DMS114 treated with DMSO at 0.1 percent for 48 hours (cell line): ENCODE data around the gene JAK3.

Experiments
- DNase-seq: peaks from one replicate; lab custom pipeline; 2025; ENCODE audit not compliant: unreplicated experiment; lab: John Stamatoyannopoulos, UW

The JAK3 gene

GRCh38 chr19:17866312-17866963 is 18.7 kb upstream of the JAK3 start:
- DNase-seq, result no peak

GRCh38 chr19:17865364-17866311 is 17.9 kb upstream of the JAK3 start:
- no peak for DNase-seq

- DNase-seq, result no peak
Observed at GRCh38 chr19:17863520-17864182, 15.9 kb upstream of the JAK3 start.

- DNase-seq, result no peak
Observed at GRCh38 chr19:17862711-17863519, 15.1 kb upstream of the JAK3 start.

GRCh38 chr19:17861542-17862402 is 14.0 kb upstream of the JAK3 start:
- no peak for DNase-seq

GRCh38 chr19:17860993-17861360 is 13.2 kb upstream of the JAK3 start:
- DNase-seq, result no peak

GRCh38 chr19:17860331-17860992 is 12.7 kb upstream of the JAK3 start:
- no peak for DNase-seq

GRCh38 chr19:17859533-17860330 is 11.9 kb upstream of the JAK3 start, which contains the start of gene RPL18A:
Gene RPL18A (plus strand): TSS chr19:17859910. CDS start chr19:17859957, 47 bp downstream.
- DNase-seq, result peak; percentile 99

- peak; percentile 50 for DNase-seq
Observed at GRCh38 chr19:17855280-17856152, 7.7 kb upstream of the JAK3 start.

GRCh38 chr19:17854061-17854460 is 6.3 kb upstream of the JAK3 start:
- DNase-seq, result no peak

- no peak for DNase-seq
Observed at GRCh38 chr19:17848595-17849292, 962 bp upstream of the JAK3 start.

GRCh38 chr19:17846146-17846545 is 1.6 kb downstream of the JAK3 start:
- DNase-seq, result no peak

GRCh38 chr19:17843908-17844490 is 3.8 kb downstream of the JAK3 start:
- no peak for DNase-seq

- no peak for DNase-seq
Observed at GRCh38 chr19:17843292-17843827, 4.4 kb downstream of the JAK3 start.

GRCh38 chr19:17842663-17843291 is 5.0 kb downstream of the JAK3 start:
- DNase-seq, result no peak
